GM18502 (cell line): ENCODE data around the gene MNX1.

Experiments used
- ATAC-seq: cut with Tn5 transposase; IDR thresholded peaks from one replicate; pipeline ENCODE4 v1.9.1; 2021; ENCODE audit warnings: mild to moderate bottlenecking; ENCODE audit not compliant: unreplicated experiment, poor library complexity

Gene MNX1

GRCh38 chr7:156985101-156985992 lies 25.1 kb downstream of the MNX1 start:
- ATAC-seq, result no peak

- ATAC-seq, result no peak
These were observed 26.1 kb downstream of the MNX1 start for GRCh38 chr7:156984174-156984891.

- no peak for ATAC-seq
These were observed 30.8 kb downstream of the MNX1 start for GRCh38 chr7:156979711-156980110.

- no peak for ATAC-seq
These were observed 31.4 kb downstream of the MNX1 start for GRCh38 chr7:156979007-156979606.

GRCh38 chr7:156975620-156976019 lies 34.8 kb downstream of the MNX1 start:
- no peak for ATAC-seq

GRCh38 chr7:156969972-156970420 lies 40.5 kb downstream of the MNX1 start:
- ATAC-seq, result no peak

GRCh38 chr7:156968183-156968582 lies 42.3 kb downstream of the MNX1 start:
- no peak for ATAC-seq

- ATAC-seq, result no peak
These were observed 44.1 kb downstream of the MNX1 start for GRCh38 chr7:156966387-156966786.

GRCh38 chr7:156964971-156965370 lies 45.5 kb downstream of the MNX1 start:
- no peak for ATAC-seq

- ATAC-seq, result no peak
These were observed 47.0 kb downstream of the MNX1 start for GRCh38 chr7:156963472-156963871.

- no peak for ATAC-seq
These were observed 47.6 kb downstream of the MNX1 start for GRCh38 chr7:156962897-156963296.

GRCh38 chr7:156962145-156962544 lies 48.3 kb downstream of the MNX1 start:
- no peak for ATAC-seq

GRCh38 chr7:156956727-156957126 lies 53.7 kb downstream of the MNX1 start:
- ATAC-seq, result no peak

- ATAC-seq, result no peak
These were observed 55.5 kb downstream of the MNX1 start for GRCh38 chr7:156954941-156955340.
